GM08714 (cell line): ENCODE data around the gene PGP.

Experiments used
- H3K4me3 ChIP-seq: fragments of 200-500 bp; sonication (Bioruptor generic); 2 replicates; pipeline ENCODE4 v1.5.1; 2014; ENCODE audit warnings: mild to moderate bottlenecking, low read length, inconsistent platforms
- ZNF274 ChIP-seq: IDR thresholded peaks from 2 replicates; pipeline ENCODE4 v1.6.1; 2012; ENCODE audit warnings: mild to moderate bottlenecking, low read depth, low read length

The PGP gene

DNA sequence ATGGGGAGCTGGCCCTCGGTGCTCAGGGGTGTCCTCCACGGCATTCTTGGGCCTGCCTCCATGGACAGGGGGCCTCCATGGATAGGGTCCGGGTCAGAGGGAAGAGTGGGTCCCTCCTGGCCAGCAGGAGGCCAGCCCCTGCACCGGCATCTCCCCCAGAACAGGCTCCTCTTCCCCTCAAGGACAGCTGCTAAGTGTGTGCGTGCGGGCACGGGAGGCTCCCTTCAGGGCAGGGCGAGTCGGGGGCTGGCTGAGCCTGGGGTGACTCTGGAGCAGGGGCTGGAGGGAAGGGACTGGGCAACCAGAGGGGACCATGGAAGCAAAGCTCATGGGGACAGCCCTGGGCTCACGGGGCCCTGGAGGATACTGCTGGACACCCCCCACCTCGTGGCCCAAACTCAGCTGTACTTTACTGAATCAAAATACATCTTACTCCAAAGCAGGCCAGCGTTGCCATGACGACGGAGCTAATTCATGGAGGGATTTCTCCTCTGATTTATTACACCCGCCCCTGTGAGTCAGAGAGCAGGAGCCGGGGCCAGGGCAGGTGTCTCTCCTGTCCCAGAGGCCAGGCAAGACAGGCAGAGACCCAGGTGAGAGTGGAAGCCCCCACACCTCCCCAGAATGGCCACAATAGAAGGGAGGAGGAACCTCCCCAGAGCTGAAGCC, 20.3 kb downstream of the PGP start:
- H3K4me3 ChIP-seq: no peak overlapping the region
- TF ChIP-seq ZNF274: no peak

- H3K4me3 ChIP-seq: no peak overlapping the region
- no peak for TF ChIP-seq ZNF274
Measured at GRCh38 chr16:2191446-2191706, 23.3 kb downstream of the PGP start.

GRCh38 chr16:2190659-2191445, 23.8 kb downstream of the PGP start:
- TF ChIP-seq ZNF274: no peak
- H3K4me3 ChIP-seq: no peak overlapping the region

- H3K4me3 ChIP-seq: no peak overlapping the region
- TF ChIP-seq ZNF274: no peak
Measured at GRCh38 chr16:2190002-2190658, 24.5 kb downstream of the PGP start.

- no peak overlapping the region for H3K4me3 ChIP-seq
- no peak for TF ChIP-seq ZNF274
Measured at GRCh38 chr16:2189252-2189893, 25.3 kb downstream of the PGP start.

GRCh38 chr16:2188395-2188794, 26.2 kb downstream of the PGP start:
- no peak for TF ChIP-seq ZNF274
- no peak overlapping the region for H3K4me3 ChIP-seq

- no peak for TF ChIP-seq ZNF274
- no peak overlapping the region for H3K4me3 ChIP-seq
Measured at GRCh38 chr16:2187212-2187611, 27.4 kb downstream of the PGP start.

GRCh38 chr16:2186505-2186904, 28.1 kb downstream of the PGP start:
- H3K4me3 ChIP-seq: no peak overlapping the region
- no peak for TF ChIP-seq ZNF274

DNA sequence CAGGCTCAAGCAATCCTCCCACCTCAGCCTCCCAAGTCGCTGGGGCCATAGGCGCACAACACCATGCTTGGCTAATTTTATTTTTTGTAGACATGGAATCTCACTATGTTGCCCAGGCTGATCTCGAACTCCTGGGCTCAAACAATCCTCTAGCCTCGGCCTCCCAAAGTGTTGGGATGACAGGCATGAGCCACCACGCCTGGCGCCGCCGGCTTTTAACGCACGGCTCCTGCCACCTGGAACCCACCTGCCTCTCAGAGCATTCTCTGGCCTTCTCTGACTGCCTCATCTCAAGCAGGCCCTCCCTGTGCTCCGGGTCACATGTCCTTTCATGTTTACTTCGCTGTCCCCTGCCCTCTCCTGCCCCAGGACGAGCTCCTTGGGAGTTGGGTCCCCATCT, 28.6 kb downstream of the PGP start:
- H3K4me3 ChIP-seq: no peak overlapping the region
- TF ChIP-seq ZNF274: no peak

GRCh38 chr16:2184962-2185361, 29.7 kb downstream of the PGP start:
- TF ChIP-seq ZNF274: no peak

DNA sequence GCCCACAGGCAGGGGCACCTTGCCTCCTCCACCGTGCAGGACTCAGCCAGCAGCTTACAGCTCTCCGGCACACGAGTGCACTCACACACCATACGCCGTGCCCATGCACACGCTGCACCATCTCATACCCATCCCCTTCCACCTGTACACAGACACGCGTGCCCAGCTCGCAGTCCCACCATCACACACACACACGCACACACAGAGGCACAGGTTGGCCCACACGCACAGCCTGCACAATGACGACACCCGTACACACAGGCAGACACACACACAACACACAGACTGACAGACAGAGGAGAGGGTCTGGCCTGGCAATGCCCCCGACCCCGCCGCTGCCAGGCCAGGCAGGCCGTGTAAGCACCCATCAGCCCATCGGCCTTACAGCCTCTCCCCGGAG, 30.3 kb downstream of the PGP start:
- no peak for TF ChIP-seq ZNF274
- no peak overlapping the region for H3K4me3 ChIP-seq

More at GRCh38 chr16:2184962-2185361, 29.7 kb downstream of the PGP start:
- no peak overlapping the region for H3K4me3 ChIP-seq

DNA sequence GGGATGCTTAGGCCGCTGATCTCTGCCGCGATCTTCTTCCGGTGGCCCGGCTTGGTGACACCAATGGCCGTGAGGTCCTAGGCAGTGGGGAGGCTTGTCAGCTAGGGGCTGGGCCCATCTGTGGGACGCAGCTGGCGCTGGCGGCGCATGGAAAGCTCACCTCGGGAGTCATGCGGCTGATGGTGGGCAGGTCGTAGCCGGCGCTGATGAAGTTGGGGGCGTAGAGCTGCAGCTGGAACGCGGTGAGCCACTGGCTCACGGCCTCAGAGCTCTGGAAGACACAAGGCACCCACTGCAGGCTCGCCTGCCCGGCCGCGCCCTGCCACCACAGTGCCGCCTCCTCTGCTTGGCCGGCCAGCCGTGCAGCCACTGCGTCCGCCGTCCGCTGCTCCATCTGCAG, 31.0 kb downstream of the PGP start:
- TF ChIP-seq ZNF274: no peak
- H3K4me3 ChIP-seq: no peak overlapping the region

GRCh38 chr16:2181952-2182351, 32.7 kb downstream of the PGP start:
- TF ChIP-seq ZNF274: no peak
- no peak overlapping the region for H3K4me3 ChIP-seq

DNA sequence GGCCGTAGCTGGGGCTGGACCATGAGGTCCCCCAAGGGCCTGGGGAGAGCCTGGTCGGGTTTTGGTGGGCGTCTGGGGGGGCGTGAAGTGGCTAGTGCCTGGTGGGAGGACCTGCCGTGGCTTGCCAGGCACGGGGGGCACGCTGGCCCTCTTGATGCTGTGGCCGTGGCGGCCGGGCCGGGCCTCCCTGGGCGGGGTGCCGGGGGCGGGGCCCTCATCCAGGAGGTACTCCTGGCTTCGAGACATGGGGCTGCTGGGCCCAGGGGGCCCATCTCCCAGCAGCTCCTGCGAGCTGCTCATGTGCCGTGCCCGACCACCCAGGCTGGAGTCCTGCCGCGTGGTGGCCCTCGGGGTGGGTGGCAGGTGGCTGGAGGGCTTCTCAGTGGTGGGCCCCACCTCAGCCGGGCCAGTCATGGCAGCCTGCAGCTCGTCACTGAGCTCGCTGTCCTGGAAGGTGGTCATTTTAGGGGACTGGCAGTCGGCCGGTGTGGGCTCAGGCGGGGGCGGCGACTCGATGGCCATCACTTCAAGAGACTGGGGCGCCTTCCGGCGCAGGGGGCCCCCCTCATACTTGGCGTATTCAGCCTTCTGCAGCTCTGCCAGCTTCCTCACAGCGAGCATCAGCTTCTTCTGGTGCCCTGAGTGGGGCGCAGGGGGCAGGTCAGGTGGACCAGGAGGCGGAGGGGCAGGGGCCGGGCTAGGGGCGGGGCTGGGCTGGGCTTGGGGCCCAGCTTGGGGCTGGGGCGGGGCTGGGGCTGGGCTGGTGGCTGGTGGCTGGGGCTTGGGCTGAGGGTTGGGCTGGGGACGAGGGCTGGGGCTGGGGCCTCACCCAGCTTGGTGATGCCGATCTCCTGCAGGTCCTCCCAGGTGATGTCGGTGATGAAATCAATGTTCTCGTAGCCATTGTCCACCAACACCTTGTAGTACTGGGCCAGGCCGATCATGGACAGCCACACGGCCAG, 33.4 kb downstream of the PGP start:
- H3K4me3 ChIP-seq: no peak overlapping the region
- no peak for TF ChIP-seq ZNF274
